Amygdala (tissue), 56 donors: ENCODE measurements around the gene TBX19.

Source experiments
- DNase-seq, 56 donors: peaks; one replicate each; lab custom pipeline; 2025; lab: John Stamatoyannopoulos, UW

TBX19 gene

GRCh38 chr1:168279253-168279652, 1.4 kb upstream of the TBX19 start:
- DNase-seq, result peak in 1 of 56 donors; percentile 5

- no peak for DNase-seq
These were observed 1.1 kb downstream of the TBX19 start for GRCh38 chr1:168281603-168282325.

- no peak for DNase-seq
These were observed 4.8 kb downstream of the TBX19 start for GRCh38 chr1:168285521-168285790.

DNA sequence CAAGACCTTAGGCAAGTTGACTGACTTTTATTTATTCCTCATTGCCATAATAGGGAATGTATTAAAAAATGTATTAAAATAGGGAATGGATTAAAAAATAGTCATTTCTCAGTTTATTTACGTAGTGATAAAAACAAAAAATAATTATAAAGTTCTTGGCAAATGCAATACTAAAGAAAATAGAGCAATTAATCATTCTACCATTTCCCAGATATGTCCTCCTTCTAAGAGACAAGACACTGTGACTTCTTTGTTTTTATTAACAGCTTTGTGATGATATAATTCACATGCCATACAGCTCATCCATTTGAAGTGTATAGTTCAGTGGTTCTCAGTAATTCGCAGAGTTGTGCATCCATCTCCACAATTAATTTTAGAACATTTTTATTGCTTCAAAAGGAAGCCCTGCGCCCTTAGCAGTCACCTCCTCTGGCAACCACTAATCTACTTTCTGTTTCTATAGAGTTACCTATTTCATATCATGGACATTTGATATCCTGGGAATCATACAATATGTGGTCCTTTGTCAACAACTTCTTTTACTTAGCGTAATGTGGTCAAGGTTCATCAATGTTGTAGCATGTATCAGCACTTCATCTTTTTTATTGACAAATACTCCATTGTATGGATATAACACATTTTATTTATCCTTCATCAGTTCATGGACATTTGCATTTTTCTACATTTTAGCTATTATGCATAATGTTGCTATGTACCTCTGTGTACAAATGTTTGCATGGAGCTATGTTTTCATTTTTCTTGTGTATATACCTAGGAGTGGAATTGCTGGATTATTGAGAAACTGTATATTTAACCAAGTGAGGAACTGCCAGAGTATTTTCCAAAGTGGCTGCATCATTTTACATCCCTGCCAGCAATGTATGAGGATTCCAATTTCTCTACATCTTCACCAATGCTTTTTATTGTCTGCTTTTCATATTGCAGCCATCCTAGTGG, 5.6 kb downstream of the TBX19 start:
- no peak for DNase-seq

- DNase-seq, result no peak
These were observed 6.6 kb downstream of the TBX19 start for GRCh38 chr1:168287237-168287664.

GRCh38 chr1:168288311-168289052, 7.8 kb downstream of the TBX19 start:
- no peak for DNase-seq

DNA sequence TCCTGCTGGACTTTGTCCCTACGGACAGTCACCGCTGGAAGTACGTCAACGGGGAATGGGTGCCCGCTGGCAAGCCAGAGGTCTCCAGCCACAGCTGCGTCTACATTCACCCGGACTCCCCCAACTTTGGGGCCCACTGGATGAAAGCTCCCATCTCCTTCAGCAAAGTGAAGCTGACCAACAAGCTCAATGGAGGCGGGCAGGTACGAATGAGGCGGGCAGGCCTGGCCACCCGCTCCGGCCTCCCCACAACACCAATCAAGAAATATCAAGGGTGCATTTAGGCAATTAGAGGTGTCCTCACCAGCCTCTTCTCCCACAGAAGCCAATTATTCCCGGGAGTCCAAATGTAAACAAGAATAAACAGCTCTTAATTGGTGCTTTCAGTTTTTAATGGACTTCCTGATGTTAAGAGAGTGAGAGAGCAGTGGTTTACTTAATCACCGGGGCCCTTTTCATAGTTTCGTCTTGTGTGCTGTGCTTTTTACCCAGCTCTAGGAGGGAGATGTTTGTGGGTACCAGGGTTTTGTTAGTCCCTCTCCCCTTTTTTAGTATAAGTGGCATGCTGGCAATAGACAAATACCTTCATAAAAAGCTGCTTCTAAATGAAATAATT, 10.7 kb downstream of the TBX19 start:
- no peak for DNase-seq

GRCh38 chr1:168293356-168293755, 12.7 kb downstream of the TBX19 start:
- DNase-seq, result no peak

GRCh38 chr1:168295411-168296114, 14.9 kb downstream of the TBX19 start:
- no peak for DNase-seq

GRCh38 chr1:168297019-168297730, 16.5 kb downstream of the TBX19 start:
- no peak for DNase-seq

- DNase-seq, result no peak
These were observed 17.8 kb downstream of the TBX19 start for GRCh38 chr1:168298446-168298845.

GRCh38 chr1:168300626-168301025, 19.9 kb downstream of the TBX19 start:
- peak in 2 of 56 donors; percentile 6 to 13 for DNase-seq

GRCh38 chr1:168301664-168302320, 21.1 kb downstream of the TBX19 start:
- no peak for DNase-seq

- DNase-seq, result no peak
These were observed 23.3 kb downstream of the TBX19 start for GRCh38 chr1:168303716-168304540.

- peak in 1 of 56 donors; percentile 14 for DNase-seq
These were observed 24.2 kb downstream of the TBX19 start for GRCh38 chr1:168304865-168305264.

DNA sequence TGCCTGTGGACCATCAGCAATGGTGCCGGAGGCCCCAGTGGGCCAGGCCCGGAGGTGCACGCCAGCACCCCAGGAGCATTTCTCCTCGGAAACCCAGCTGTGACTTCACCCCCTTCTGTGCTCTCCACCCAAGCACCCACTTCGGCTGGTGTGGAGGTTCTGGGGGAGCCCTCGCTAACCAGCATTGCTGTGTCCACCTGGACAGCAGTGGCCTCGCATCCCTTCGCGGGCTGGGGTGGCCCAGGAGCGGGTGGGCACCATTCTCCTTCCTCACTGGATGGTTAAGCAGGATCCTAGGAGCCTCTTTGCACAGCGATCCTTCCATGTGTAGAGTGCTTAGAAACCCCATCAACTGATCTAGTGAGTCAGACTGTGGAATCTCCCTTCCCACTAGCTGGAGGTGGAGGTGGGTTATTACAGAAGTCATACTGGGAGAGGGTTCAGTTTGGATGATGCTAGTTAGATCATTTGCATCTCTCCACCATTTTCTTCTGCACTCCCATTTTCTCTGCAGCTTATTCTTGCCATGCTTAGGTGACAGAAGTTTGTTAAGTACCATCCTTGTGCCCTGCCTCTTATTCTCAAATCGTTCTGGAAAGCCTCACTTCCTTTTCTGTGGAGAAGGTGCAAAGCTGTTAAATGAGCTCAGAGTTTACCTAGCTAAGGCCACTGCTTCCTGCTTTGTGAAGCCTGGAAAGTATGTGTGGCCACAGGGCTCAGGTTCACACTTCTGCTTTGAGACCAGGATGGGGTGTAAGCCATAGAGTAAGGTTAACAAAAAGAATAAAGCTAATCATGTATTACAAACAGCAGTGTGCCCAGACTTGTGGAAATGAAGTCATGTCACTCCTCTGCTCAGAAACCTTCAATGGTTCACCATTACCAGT, 32.3 kb downstream of the TBX19 start:
- DNase-seq, result no peak

DNA sequence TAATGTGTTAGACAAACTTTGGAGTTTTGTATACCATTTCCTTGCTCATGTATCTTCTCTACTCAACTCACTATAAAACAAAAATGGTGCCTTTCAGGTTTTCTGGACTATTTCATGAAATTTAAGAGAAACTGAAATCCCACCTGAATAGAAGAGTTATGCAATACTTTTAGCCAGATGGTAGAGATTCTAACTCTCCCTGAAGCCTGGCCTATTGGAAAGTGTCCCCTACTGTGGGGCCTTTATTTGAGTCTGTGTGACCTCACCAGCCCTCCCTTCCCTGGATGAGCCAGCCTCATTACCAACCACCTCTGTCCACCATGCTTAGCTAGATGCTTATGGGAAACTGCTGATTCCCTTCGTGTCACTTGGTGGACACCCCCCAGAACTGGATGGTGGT, 35.5 kb downstream of the TBX19 start:
- no peak for DNase-seq
